AG09319 (cell line): Measurements from ENCODE around the gene BAIAP2L2.
A peak's percentile ranks its signal among the peaks of the same experiment; 100 is the strongest.

Experiments used
- DNase-seq: peaks from one replicate; pipeline ENCODE4 v3.0.0-alpha.2; 2010; ENCODE audit warnings: low read depth; ENCODE audit errors: extremely low read depth
- TF ChIP-seq, protein P1 (sequence below): IDR thresholded peaks from 2 replicates; pipeline ENCODE4 v1.5.1; 2011; ENCODE audit warnings: low read depth, mild to moderate bottlenecking, inconsistent platforms, low read length, moderate library complexity

The BAIAP2L2 gene

DNA sequence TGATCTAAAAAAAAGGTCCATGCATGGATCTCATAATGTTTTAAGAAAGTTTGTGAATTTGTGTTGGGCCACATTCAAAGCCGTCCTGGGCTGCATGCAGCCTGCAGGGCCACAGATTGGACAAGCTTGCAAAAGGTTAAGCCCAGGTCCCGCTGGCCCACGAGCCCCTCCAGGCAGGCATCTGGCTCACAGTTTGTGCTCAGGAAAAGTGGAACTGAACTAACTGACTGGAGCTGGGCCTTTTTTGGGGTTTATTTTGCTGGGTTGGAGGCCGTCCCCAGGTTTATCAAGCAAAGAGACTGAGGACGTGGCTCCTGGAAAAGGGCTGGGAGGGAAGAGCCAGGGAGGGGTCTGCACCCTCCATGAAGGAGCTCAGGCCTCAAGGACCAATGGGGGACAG, 32.1 kb upstream of the BAIAP2L2 start:
- TF ChIP-seq, protein P1, sequence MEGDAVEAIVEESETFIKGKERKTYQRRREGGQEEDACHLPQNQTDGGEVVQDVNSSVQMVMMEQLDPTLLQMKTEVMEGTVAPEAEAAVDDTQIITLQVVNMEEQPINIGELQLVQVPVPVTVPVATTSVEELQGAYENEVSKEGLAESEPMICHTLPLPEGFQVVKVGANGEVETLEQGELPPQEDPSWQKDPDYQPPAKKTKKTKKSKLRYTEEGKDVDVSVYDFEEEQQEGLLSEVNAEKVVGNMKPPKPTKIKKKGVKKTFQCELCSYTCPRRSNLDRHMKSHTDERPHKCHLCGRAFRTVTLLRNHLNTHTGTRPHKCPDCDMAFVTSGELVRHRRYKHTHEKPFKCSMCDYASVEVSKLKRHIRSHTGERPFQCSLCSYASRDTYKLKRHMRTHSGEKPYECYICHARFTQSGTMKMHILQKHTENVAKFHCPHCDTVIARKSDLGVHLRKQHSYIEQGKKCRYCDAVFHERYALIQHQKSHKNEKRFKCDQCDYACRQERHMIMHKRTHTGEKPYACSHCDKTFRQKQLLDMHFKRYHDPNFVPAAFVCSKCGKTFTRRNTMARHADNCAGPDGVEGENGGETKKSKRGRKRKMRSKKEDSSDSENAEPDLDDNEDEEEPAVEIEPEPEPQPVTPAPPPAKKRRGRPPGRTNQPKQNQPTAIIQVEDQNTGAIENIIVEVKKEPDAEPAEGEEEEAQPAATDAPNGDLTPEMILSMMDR, result no peak
- no peak for DNase-seq

DNA sequence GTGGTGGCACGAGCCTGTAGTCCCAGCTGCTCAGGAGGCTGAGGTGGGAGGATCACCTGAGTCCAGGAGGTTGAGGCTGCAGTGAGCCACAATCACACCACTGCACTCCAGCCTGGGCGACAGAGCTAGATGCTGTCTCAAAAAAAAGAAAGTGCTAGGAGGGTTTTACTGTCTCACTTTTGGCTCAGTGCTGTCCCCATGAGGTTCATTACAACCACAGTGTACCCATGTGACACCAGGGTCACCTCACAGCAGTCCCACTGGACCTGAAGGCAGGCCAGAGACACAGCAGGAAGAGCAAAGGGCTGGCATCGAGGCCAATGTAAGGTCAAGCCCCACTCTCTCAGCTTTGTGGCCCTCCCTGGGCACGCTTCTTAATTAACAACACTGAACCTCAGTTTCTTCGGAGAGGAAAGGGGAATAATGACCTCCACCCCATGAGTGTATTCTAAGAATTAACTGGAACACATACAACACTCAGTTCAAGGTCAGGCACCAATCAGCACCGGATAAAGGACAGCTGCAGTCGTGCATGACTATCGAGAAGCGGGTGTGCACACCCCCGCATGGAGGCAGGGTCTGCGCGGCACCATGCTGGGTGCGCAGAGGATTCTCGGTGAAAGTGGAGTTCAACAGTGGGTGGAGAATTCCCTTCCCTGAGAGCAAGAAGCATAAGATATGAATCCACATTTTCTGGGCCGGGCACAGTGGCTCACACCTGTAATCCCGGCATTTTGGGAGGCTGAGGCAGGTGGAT, 30.9 kb upstream of the BAIAP2L2 start:
- TF ChIP-seq, protein P1, result no peak
- no peak for DNase-seq

DNA sequence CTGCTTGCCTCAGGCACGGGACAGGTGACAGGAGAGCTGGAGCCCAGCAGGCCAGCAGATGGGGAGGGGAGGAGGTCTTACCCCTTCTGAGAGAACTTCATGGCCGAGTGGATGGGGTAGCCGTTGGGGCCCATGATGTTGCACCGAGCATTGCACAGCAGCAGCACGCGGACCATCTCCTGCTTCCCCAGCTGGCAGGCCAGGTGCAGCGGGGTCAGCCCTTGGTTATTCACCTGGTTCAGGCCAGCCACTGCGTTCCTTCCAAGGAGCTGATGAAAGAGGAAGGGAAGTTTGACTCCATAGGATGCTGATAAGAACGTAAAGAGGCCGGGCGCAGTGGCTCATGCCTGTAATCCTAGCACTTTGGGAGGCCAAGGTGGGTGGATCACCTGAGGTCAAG, 29.4 kb upstream of the BAIAP2L2 start:
- no peak for DNase-seq
- TF ChIP-seq, protein P1, result no peak

DNA sequence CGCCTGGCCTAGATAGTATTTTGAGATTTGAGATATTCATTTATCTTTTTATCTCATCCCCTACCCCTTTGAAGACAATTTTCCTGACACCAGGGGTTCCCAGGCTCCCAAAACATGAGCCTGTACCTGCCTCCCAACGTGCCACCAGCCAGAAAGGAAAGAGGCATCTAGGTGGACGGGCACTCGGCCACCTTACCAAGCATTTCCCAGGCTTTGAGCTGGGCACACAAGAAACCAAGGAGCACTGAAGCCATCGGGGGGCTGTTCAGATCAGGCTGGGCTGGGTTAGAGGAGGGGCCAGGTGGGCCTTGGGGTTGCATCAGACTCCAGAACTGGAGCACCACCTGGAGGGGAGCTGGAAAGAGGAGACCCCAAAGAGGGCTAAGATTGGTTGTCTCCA, 28.5 kb upstream of the BAIAP2L2 start:
- DNase-seq, result no peak
- TF ChIP-seq, protein P1, result no peak

DNA sequence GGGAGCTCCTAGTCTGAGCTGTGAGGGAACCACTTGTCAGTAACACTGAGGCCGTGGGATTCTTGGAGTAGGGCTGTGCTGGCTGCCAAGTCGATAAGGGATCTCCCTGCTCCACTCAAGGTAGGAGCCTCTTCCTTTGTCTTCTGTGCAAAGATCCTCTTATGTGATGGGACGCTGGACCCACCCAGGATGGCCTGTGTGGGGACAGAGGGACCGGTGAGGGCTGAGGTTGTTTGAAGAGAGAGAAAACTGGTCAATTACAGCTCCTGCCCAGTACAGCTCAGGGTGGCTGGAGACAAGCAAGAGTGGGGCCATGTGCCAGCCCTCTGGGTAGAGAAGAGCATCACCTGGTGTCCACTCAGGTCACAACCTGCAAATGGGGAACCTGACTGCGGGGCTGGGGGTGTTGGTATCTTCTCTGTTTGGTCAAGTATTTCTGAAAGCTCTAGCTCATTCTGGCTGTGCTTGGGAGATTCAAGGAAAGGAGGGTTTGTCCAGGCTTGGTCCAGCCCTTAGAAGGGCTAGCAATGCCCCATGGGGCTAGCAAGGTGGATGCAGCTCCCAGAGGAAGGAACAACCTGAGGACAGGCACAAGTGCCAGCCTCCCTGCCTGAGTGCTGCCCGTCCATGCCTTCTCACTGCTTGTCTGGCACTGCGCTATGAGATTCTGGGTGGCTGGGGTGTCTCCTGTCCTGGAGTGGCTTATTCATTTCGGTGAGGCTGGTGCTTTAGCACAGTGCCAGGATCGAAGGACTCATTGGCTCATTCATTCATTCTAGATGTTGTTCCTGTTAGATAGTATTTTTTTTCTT, 27.6 kb upstream of the BAIAP2L2 start:
- TF ChIP-seq, protein P1, result no peak
- DNase-seq, result no peak

DNA sequence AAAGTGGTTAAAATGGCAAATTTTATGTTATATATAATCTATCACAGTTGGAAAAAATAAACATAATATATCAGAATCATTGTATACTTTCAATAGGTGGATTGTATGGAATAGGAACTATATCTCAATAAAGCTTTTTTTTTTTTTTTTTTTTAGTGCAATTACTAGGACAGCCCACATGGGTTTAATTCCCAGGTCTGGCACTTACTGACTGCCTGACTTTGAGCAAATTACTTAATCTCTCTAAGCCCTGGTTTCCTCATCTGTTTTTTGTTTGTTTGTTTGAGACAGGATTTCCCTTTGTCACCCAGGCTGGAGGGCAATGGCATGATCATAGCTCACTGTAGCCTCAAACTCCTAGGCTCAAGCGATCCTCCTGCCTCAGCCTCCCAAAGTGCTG, 26.1 kb upstream of the BAIAP2L2 start:
- no peak for DNase-seq
- TF ChIP-seq, protein P1, result no peak

DNA sequence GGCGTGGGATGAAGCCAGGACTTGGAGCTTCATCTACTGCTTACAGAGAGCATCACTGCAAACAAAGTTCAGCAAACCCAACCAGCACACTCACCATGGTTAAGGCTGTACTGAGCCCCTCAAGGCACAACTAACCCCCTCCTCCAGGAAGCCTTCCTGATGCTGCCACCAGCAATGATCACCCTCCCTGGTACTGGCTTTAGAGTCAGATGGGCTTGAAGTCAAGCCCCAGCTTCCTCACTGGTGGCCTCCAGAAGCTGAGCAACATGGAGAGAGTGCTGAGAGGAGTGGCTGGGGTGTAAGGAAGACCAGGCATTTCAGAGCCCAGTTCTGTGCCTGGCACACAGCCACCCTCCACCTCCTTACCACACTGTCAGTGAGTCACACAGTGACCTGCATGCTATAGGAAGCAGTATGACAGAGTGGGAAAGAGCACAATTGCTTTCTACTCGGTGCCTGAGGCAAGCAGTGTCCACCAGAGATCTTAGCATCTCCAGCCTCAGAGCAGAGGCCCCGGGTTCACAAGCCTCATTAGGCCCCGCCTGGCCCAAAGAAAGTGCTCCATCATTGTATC, 24.7 kb upstream of the BAIAP2L2 start:
- peak; percentile 42 for DNase-seq
- TF ChIP-seq, protein P1, result no peak
